Trophoblast cell (in vitro differentiated cells and primary cell): ENCODE measurements around the gene SPTB.

Source experiments
- DNase-seq, 2 donors: peaks; one replicate each; pipeline ENCODE4 v3.0.0-alpha.2; 2016
- H2AFZ ChIP-seq: 2 replicates; pipeline ENCODE4 v1.6.1; 2013; ENCODE audit warnings: low read length, moderate library complexity, mild to moderate bottlenecking; ENCODE audit not compliant: insufficient read depth, poor library complexity
- H2AK5ac ChIP-seq: 2 replicates; pipeline ENCODE4 v1.6.1; 2013; ENCODE audit warnings: mild to moderate bottlenecking, low read length
- H2BK120ac ChIP-seq: 2 replicates; pipeline ENCODE4 v1.6.1; 2013; ENCODE audit warnings: low read length, mild to moderate bottlenecking, moderate library complexity; ENCODE audit not compliant: insufficient read depth, poor library complexity
- H2BK12ac ChIP-seq: 2 replicates; pipeline ENCODE4 v1.6.1; 2013; ENCODE audit warnings: mild to moderate bottlenecking, low read length, moderate library complexity
- H2BK5ac ChIP-seq: 2 replicates; pipeline ENCODE4 v1.6.1; 2013; ENCODE audit warnings: low read length, low read depth, moderate library complexity, mild to moderate bottlenecking; ENCODE audit not compliant: poor library complexity
- H3K14ac ChIP-seq: 2 replicates; pipeline ENCODE4 v1.6.1; 2013; ENCODE audit warnings: mild to moderate bottlenecking, low read length
- H3K18ac ChIP-seq: 2 replicates; pipeline ENCODE4 v1.6.1; 2013; ENCODE audit warnings: mild to moderate bottlenecking, low read length
- H3K23ac ChIP-seq: 2 replicates; pipeline ENCODE4 v1.6.1; 2013; ENCODE audit warnings: low read length
- H3K27ac ChIP-seq: 2 replicates; pipeline ENCODE4 v1.5.1; 2013; ENCODE audit warnings: low read depth, mild to moderate bottlenecking, inconsistent platforms, low read length, moderate library complexity
- H3K27me3 ChIP-seq: 2 replicates; pipeline ENCODE4 v1.6.1; 2013; ENCODE audit warnings: inconsistent platforms, mild to moderate bottlenecking, low read length, moderate library complexity; ENCODE audit not compliant: insufficient read depth
- H3K36me3 ChIP-seq, 2 experiments: 1 replicate in 1 of 2; 2 replicates in 1 of 2; pipeline ENCODE4 v1.6.1; 2013; ENCODE audit warnings: low read length in 2 of 2, mild to moderate bottlenecking in 2 of 2, moderate library complexity in 1 of 2; ENCODE audit not compliant: insufficient read depth in 2 of 2, control insufficient read depth in 1 of 2
- H3K4ac ChIP-seq: 2 replicates; pipeline ENCODE4 v1.6.1; 2013; ENCODE audit warnings: low read depth, mild to moderate bottlenecking, low read length, moderate library complexity
- H3K4me1 ChIP-seq, 2 experiments: 1 replicate in 1 of 2; 2 replicates in 1 of 2; pipeline ENCODE4 v1.6.1; 2013; ENCODE audit warnings: low read length in 2 of 2, mild to moderate bottlenecking in 2 of 2, moderate library complexity in 1 of 2; ENCODE audit not compliant: insufficient read depth in 2 of 2, control insufficient read depth in 1 of 2
- H3K4me2 ChIP-seq: 2 replicates; pipeline ENCODE4 v1.6.1; 2013; ENCODE audit warnings: inconsistent platforms, mild to moderate bottlenecking, low read length, moderate library complexity
- H3K4me3 ChIP-seq: 2 replicates; pipeline ENCODE4 v1.5.1; 2013; ENCODE audit warnings: mild to moderate bottlenecking, low read depth, low read length, inconsistent platforms
- H3K79me1 ChIP-seq: one replicate; pipeline ENCODE4 v1.6.1; 2013; ENCODE audit warnings: low read length
- H3K79me2 ChIP-seq: 2 replicates; pipeline ENCODE4 v1.6.1; 2013; ENCODE audit warnings: low read length, mild to moderate bottlenecking; ENCODE audit not compliant: control insufficient read depth, insufficient read depth, poor library complexity
- H3K9ac ChIP-seq: 2 replicates; pipeline ENCODE4 v1.6.1; 2013; ENCODE audit warnings: mild to moderate bottlenecking, low read length
- H3K9me3 ChIP-seq: 2 replicates; pipeline ENCODE4 v1.6.1; 2013; ENCODE audit warnings: low read depth, mild to moderate bottlenecking, control low read depth, inconsistent platforms, low read length; ENCODE audit not compliant: insufficient read depth
- H4K12ac ChIP-seq: 2 replicates; pipeline ENCODE4 v1.6.1; 2013; ENCODE audit warnings: low read depth, mild to moderate bottlenecking, low read length, moderate library complexity
- H4K8ac ChIP-seq: 2 replicates; pipeline ENCODE4 v1.6.1; 2013; ENCODE audit warnings: low read depth, mild to moderate bottlenecking, low read length, moderate library complexity
- H4K91ac ChIP-seq: one replicate; pipeline ENCODE4 v1.6.1; 2013; ENCODE audit warnings: low read depth, mild to moderate bottlenecking, low read length, moderate library complexity
- WGBS: extraction: QIAGEN DNeasy Blood & Tissue Kit; methylation state at CpG from one replicate; pipeline ENCODE4 v1.1.7; 2013; ENCODE audit warnings: missing lambda C conversion rate; ENCODE audit not compliant: insufficient read length, insufficient coverage; ENCODE audit errors: extremely low coverage; 5-methylcytosine and 5-hydroxymethylcytosine counted together

The SPTB gene

GRCh38 chr14:64817631-64818030 is 62.1 kb downstream of the SPTB start:
- Histone ChIP-seq H3K27ac (no peak overlapping the region), H3K9ac (no peak overlapping the region), H2BK5ac (no peak overlapping the region), H3K4me1 (no peaks in the 10 kb centered on the region), H3K4me3 (no peak overlapping the region), H3K9me3 (no peaks in the 10 kb centered on the region), H4K12ac (no peak overlapping the region), H3K79me1 (no peaks in the 10 kb centered on the region), H2AK5ac (no peak overlapping the region), H3K14ac (no peak overlapping the region), H3K4ac (no peak overlapping the region), H3K27me3 (no peaks in the 10 kb centered on the region), H3K23ac (no peak overlapping the region), H2BK12ac (no peak overlapping the region), H3K18ac (no peak overlapping the region), H3K36me3 (no peaks in the 10 kb centered on the region), H2BK120ac (no peak overlapping the region), H3K4me2 (no peak overlapping the region), H4K91ac (no peak overlapping the region), H4K8ac (no peak overlapping the region), H2AFZ (no peak overlapping the region), H3K79me2 (no peaks in the 10 kb centered on the region)
- no CpG with 5 or more reads among the region's 3 CpGs for WGBS
- DNase-seq: no peak

- H3K36me3 ChIP-seq: no peaks in the 10 kb centered on the region
- no peak overlapping the region for H2BK5ac ChIP-seq
- no peak overlapping the region for H3K18ac ChIP-seq
- H2AK5ac ChIP-seq: no peak overlapping the region
- H2AFZ ChIP-seq: no peak overlapping the region
- H3K23ac ChIP-seq: no peak overlapping the region
- H3K14ac ChIP-seq: no peak overlapping the region
- no peaks in the 10 kb centered on the region for H3K27me3 ChIP-seq
- no peak overlapping the region for H3K9ac ChIP-seq
- no peak overlapping the region for H3K4ac ChIP-seq
- no CpG with 5 or more reads among the region's 6 CpGs for WGBS
- no peak for DNase-seq
- no peak overlapping the region for H3K4me2 ChIP-seq
- H4K12ac ChIP-seq: no peak overlapping the region
- H4K8ac ChIP-seq: no peak overlapping the region
- no peak overlapping the region for H3K27ac ChIP-seq
- H3K79me2 ChIP-seq: no peaks in the 10 kb centered on the region
- H4K91ac ChIP-seq: no peak overlapping the region
- no peak overlapping the region for H2BK120ac ChIP-seq
- no peaks in the 10 kb centered on the region for H3K9me3 ChIP-seq
- no peaks in the 10 kb centered on the region for H3K79me1 ChIP-seq
- no peaks in the 10 kb centered on the region for H3K4me1 ChIP-seq
- H2BK12ac ChIP-seq: no peak overlapping the region
- H3K4me3 ChIP-seq: no peak overlapping the region
Observed at GRCh38 chr14:64816221-64816783, 63.4 kb downstream of the SPTB start.

GRCh38 chr14:64815257-64815656 is 64.5 kb downstream of the SPTB start:
- Histone ChIP-seq H2BK12ac (no peak overlapping the region), H3K79me2 (no peaks in the 10 kb centered on the region), H3K27ac (no peak overlapping the region), H3K4me3 (no peak overlapping the region), H3K4ac (no peak overlapping the region), H3K9ac (no peak overlapping the region), H4K8ac (no peak overlapping the region), H3K79me1 (no peaks in the 10 kb centered on the region), H2AK5ac (no peak overlapping the region), H3K18ac (no peak overlapping the region), H3K36me3 (no peaks in the 10 kb centered on the region), H3K23ac (no peak overlapping the region), H4K12ac (no peak overlapping the region), H2AFZ (no peak overlapping the region), H3K9me3 (no peaks in the 10 kb centered on the region), H4K91ac (no peak overlapping the region), H2BK120ac (no peak overlapping the region), H3K14ac (no peak overlapping the region), H3K27me3 (no peaks in the 10 kb centered on the region), H3K4me2 (no peak overlapping the region), H2BK5ac (no peak overlapping the region), H3K4me1 (no peaks in the 10 kb centered on the region)
- WGBS: no CpG with 5 or more reads among the region's 7 CpGs
- no peak for DNase-seq

- no CpG with 5 or more reads among the region's 8 CpGs for WGBS
- H2BK5ac ChIP-seq: no peak overlapping the region
- no peaks in the 10 kb centered on the region for H3K4me1 ChIP-seq
- no peak overlapping the region for H2AFZ ChIP-seq
- no peak overlapping the region for H2BK12ac ChIP-seq
- H2BK120ac ChIP-seq: no peak overlapping the region
- H3K23ac ChIP-seq: no peak overlapping the region
- H4K91ac ChIP-seq: no peak overlapping the region
- H3K4me3 ChIP-seq: no peak overlapping the region
- H4K8ac ChIP-seq: no peak overlapping the region
- no peak overlapping the region for H3K9ac ChIP-seq
- H3K27ac ChIP-seq: no peak overlapping the region
- no peaks in the 10 kb centered on the region for H3K79me2 ChIP-seq
- H3K4ac ChIP-seq: no peak overlapping the region
- H2AK5ac ChIP-seq: no peak overlapping the region
- H4K12ac ChIP-seq: no peak overlapping the region
- H3K9me3 ChIP-seq: no peaks in the 10 kb centered on the region
- peak; percentile 55 to 70 for DNase-seq
- no peaks in the 10 kb centered on the region for H3K79me1 ChIP-seq
- no peaks in the 10 kb centered on the region for H3K36me3 ChIP-seq
- no peaks in the 10 kb centered on the region for H3K27me3 ChIP-seq
- H3K4me2 ChIP-seq: no peak overlapping the region
- H3K14ac ChIP-seq: no peak overlapping the region
- H3K18ac ChIP-seq: no peak overlapping the region
Observed at GRCh38 chr14:64812412-64812811, 67.3 kb downstream of the SPTB start.
